ENCODE data around the gene ERO1B. TPM values are rescaled to one million over a fixed set of nuclear protein-coding genes. Genes with fewer than 3 reads are reported as not detected.
"Not testable (repeated sequence)": the region's sequence is repeated elsewhere in the genome, so short reads cannot be mapped to it uniquely, and the experiment has no call there.

ERO1B gene, protein sequence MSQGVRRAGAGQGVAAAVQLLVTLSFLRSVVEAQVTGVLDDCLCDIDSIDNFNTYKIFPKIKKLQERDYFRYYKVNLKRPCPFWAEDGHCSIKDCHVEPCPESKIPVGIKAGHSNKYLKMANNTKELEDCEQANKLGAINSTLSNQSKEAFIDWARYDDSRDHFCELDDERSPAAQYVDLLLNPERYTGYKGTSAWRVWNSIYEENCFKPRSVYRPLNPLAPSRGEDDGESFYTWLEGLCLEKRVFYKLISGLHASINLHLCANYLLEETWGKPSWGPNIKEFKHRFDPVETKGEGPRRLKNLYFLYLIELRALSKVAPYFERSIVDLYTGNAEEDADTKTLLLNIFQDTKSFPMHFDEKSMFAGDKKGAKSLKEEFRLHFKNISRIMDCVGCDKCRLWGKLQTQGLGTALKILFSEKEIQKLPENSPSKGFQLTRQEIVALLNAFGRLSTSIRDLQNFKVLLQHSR
- 1 to 10 TPM; 2.0 to 5.5 (median 3.9) TPM for total RNA-seq

DNA sequence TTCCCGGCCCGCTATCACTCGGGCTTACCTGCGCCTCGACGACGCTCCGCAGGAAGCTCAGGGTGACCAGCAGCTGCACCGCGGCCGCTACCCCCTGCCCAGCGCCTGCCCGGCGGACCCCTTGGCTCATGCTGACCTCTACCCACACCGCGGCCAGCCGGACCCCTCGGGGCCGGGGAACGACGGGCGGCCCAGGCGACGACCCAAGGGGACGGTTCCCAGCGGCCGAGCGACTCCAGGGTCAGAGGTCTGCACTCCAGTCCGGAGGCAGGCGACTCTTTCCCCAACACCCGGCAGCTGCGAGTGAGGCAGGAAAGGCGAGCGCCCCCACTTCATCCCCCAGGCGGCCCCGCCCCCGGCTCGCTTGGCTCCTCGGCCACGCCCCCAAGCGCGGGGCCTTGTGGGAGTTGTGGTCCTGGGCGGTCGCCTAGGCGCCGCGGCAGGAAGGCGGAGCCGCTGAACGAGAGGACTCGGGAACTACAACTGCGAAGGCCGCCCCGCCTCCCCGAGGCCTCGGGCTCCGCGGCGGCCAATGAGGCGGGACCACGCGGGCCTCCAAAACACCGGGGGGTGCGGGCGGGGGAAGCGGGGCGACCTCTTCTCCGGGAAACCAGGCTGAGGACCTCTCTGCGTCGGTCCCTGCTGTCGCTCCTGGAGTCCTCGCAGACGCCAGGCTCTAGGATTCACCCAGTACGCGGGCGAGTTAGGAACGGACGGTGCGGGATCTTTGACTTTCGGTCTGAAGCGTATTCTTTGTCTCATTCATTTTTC is at the start of gene ERO1B:
ERO1B (minus strand) TSS at position 305 of the 771 bp plus-strand sequence; CDS start at position 130, 175 bp downstream.
- peak; percentile 95 to 99 for DNase-seq (ENCODE audit: low spot score in 2 of 2)
- 0 to 1% methylated on average over 21 to 57 of the region's 81 CpGs for WGBS, 2 donors
- intact Hi-C loops (cut with DNase I; ENCODE audit: low total_unique reads), result no loop called here

DNA sequence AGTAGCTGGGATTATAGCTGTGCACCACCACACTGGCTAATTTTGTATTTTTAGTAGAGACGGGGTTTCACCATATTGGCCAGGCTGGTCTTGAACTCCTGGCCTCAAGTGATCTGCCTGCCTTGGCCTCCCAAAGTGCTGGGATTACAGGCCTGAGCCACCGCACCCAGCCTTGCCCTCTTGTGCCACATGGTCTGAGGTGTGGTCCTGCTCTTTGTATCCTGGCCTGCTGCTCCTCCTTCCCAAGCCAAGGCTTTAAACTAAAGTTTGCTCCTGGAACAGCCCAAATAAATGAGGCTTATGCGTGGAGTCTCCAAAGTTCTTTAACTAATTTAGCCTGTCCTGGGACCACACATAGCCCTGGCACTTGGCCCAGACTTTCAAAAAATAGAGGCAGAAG is 49.7 kb upstream of the ERO1B start:
- H3K4me3 ChIP-seq (ENCODE audit: low read depth, poor library complexity, severe bottlenecking); intact Hi-C loops (cut with DNase I; ENCODE audit: low total_unique reads): not testable (repeated sequence)
- WGBS, 2 donors, result 67 to 86% methylated on average over 3 of the region's 3 CpGs
- DNase-seq (ENCODE audit: low spot score in 2 of 2), result peak in 1 of 2 donors; percentile 18

More for the DNA sequence above, at the start of gene ERO1B:
- H3K4me3 ChIP-seq (ENCODE audit: low read depth, poor library complexity, severe bottlenecking), result peak within 1 kb of the TSS; percentile 96
- peak in 1 of 2 donors; percentile 71 for TF ChIP-seq POLR2A (IDR thresholded peaks at IDR 0.05)
- TF ChIP-seq, protein P1, sequence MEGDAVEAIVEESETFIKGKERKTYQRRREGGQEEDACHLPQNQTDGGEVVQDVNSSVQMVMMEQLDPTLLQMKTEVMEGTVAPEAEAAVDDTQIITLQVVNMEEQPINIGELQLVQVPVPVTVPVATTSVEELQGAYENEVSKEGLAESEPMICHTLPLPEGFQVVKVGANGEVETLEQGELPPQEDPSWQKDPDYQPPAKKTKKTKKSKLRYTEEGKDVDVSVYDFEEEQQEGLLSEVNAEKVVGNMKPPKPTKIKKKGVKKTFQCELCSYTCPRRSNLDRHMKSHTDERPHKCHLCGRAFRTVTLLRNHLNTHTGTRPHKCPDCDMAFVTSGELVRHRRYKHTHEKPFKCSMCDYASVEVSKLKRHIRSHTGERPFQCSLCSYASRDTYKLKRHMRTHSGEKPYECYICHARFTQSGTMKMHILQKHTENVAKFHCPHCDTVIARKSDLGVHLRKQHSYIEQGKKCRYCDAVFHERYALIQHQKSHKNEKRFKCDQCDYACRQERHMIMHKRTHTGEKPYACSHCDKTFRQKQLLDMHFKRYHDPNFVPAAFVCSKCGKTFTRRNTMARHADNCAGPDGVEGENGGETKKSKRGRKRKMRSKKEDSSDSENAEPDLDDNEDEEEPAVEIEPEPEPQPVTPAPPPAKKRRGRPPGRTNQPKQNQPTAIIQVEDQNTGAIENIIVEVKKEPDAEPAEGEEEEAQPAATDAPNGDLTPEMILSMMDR (IDR thresholded peaks at IDR 0.05), result no peak

DNA sequence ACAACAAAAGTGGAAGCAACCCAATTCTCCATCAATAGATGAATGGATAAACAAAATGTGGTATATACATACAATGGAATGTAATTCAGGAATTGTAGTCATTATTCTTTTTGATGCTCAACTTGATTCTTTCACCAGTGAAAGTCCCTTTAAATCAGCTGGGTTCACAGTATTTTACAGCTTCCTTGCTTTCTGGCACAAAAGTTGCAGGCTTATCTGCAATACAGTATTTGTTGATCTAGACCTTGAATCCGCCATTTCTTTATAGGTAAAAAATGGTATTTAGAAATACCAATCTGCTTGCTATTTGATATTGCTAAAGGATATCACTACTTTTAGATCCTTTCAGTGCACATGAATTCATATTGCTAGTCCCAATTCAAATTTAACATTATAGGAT is 44.7 kb upstream of the ERO1B start:
- TF ChIP-seq, protein P1 (IDR thresholded peaks at IDR 0.05), result no peak
- TF ChIP-seq POLR2A (IDR thresholded peaks at IDR 0.05), result no peak
- intact Hi-C loops (cut with DNase I; ENCODE audit: low total_unique reads), result no loop called here
- DNase-seq (ENCODE audit: low spot score in 2 of 2), result no peak
- 0 to 58% methylated on average over 1 of the region's 1 CpG for WGBS, 2 donors
- no peak overlapping the region for H3K4me3 ChIP-seq (ENCODE audit: low read depth, poor library complexity, severe bottlenecking)

DNA sequence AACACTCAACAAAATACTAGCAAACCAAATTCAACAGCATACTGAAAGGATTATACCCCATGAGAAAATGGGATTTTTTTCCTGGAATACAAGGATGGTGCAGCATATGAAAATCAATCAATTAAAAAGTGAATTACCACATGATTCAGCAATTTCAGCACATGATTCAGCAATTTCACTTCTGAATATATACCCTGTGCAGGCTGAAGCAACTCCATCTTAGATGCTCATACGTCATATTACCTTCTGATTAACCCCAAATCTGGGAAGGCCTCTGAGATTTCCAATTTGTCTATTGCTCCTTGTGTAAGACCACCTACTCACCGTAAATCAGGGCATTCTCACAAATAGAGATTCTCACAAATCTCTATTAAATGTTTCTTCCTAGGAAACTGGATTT is 43.8 kb upstream of the ERO1B start:
- WGBS, 2 donors, result 88 to 89% methylated on average over 2 of the region's 2 CpGs
- no peak for DNase-seq (ENCODE audit: low spot score in 2 of 2)
- intact Hi-C loops (cut with DNase I; ENCODE audit: low total_unique reads), result no loop called here
- no peak overlapping the region for H3K4me3 ChIP-seq (ENCODE audit: low read depth, poor library complexity, severe bottlenecking)
- TF ChIP-seq POLR2A (IDR thresholded peaks at IDR 0.05), result no peak

DNA sequence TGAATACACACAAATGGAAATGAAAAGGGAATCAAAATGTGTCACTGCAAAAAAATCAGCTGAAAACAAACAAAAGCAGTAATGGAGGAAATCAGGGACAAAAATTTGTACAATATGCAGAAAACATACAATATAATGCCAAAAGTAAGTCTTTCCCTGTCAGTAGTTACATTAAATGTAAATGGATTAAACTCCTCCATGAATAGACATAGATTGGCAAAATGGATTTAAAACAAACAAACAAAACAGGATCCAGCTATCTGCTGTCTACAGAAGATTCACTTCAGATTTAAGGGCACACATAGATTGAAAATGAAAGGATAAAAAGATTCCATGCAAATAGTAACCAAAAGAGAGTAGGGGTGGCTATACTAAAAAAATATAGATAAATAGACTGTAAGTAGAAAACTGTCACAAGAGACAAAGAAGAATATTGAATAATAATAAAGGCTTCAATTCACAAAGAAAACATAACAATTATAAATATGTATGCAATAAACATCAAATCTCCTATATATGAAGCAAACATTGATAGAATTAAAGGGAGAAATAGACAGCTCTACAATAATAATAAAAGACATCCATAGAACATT is 42.2 kb upstream of the ERO1B start:
- DNase-seq (ENCODE audit: low spot score in 2 of 2), result no peak
- no peak overlapping the region for H3K4me3 ChIP-seq (ENCODE audit: low read depth, poor library complexity, severe bottlenecking)
- intact Hi-C loops (cut with DNase I; ENCODE audit: low total_unique reads), result no loop called here
- TF ChIP-seq POLR2A (IDR thresholded peaks at IDR 0.05), result no peak
- TF ChIP-seq, protein P1 (IDR thresholded peaks at IDR 0.05), result no peak

DNA sequence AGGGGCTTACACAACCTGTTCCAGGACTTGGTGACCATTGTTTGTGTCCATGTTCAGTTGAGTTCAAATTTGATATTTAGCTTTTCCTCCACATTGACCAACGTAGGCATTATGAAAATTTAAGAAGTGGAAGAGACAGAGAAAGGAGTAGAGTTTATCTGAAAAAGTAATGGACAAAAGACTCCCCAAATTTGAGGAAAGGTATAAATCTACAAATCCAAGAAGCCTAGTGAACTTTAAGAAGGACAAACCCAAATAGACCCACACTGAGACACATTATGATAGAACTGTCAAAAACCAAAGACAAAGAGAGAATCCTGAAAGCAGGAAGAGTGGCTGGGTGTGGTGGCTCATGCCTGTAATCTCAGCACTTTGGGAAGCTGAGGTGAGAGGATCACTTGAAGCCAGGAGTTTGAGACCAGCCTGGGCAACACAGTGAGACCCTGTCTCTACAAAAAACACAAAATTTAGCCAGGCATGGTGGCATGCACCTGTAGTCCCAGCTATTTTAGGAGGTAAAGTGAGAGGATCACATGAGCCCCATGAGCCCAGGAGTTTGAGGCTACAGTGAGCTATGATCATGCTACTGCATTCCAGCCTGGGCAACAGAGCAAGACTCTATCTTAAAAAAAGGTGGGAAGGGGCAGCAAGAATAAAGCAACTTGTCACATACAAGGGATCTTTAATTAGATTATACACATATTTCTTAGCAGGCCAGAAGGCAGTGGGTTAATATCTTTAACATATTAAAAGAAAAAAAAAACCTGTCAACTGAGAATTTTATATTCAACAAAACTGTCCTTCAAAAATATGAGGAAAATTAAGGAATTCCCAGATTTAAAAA is 41.0 kb upstream of the ERO1B start:
- intact Hi-C loops (cut with DNase I; ENCODE audit: low total_unique reads), result no loop called here
- no peak overlapping the region for H3K4me3 ChIP-seq (ENCODE audit: low read depth, poor library complexity, severe bottlenecking)
- WGBS, 2 donors, result 0 to 48% methylated on average over 1 of the region's 1 CpG
- TF ChIP-seq POLR2A (IDR thresholded peaks at IDR 0.05), result no peak
- TF ChIP-seq, protein P1 (IDR thresholded peaks at IDR 0.05), result no peak
- peak in 1 of 2 donors; percentile 4 for DNase-seq (ENCODE audit: low spot score in 2 of 2)

Measured in lower leg skin (tissue), 4 donors.